GM10847 (cell line): ENCODE measurements around the gene CFAP300.

Experiments used
- POLR2A ChIP-seq: IDR thresholded peaks from 2 replicates; pipeline ENCODE4 v1.6.1; 2011; ENCODE audit not compliant: insufficient read length; ENCODE audit errors: extremely low read depth

CFAP300 gene

GRCh38 chr11:102047305-102047924 lies at the start of gene CFAP300:
Gene CFAP300 (plus strand): TSS chr11:102047437. CDS start chr11:102047471, 34 bp downstream.
- no peak for TF ChIP-seq POLR2A

GRCh38 chr11:102001657-102002338 lies 45.4 kb upstream of the CFAP300 start:
- TF ChIP-seq POLR2A: no peak

GRCh38 chr11:102004220-102004619 lies 43.0 kb upstream of the CFAP300 start:
- no peak for TF ChIP-seq POLR2A

- no peak for TF ChIP-seq POLR2A
Observed at GRCh38 chr11:102005306-102005705, 41.9 kb upstream of the CFAP300 start.

- no peak for TF ChIP-seq POLR2A
Observed at GRCh38 chr11:102006835-102007566, 40.2 kb upstream of the CFAP300 start.

- no peak for TF ChIP-seq POLR2A
Observed at GRCh38 chr11:102007567-102008437, 39.4 kb upstream of the CFAP300 start.

- TF ChIP-seq POLR2A: no peak
Observed at GRCh38 chr11:102010776-102011494, 36.3 kb upstream of the CFAP300 start.

- no peak for TF ChIP-seq POLR2A
Observed at GRCh38 chr11:102012946-102013345, 34.3 kb upstream of the CFAP300 start.

- no peak for TF ChIP-seq POLR2A
Observed at GRCh38 chr11:102014756-102015155, 32.5 kb upstream of the CFAP300 start.

- no peak for TF ChIP-seq POLR2A
Observed at GRCh38 chr11:102017026-102017425, 30.2 kb upstream of the CFAP300 start.

GRCh38 chr11:102026217-102026616 lies 21.0 kb upstream of the CFAP300 start:
- TF ChIP-seq POLR2A: no peak

- TF ChIP-seq POLR2A: no peak
Observed at GRCh38 chr11:102026959-102027358, 20.3 kb upstream of the CFAP300 start.

GRCh38 chr11:102036757-102037156 lies 10.5 kb upstream of the CFAP300 start:
- no peak for TF ChIP-seq POLR2A

GRCh38 chr11:102046841-102047240 lies 396 bp upstream of the CFAP300 start:
- no peak for TF ChIP-seq POLR2A

GRCh38 chr11:102050927-102051575 lies 3.8 kb downstream of the CFAP300 start:
- TF ChIP-seq POLR2A: no peak

GRCh38 chr11:102061276-102061675 lies 14.0 kb downstream of the CFAP300 start:
- TF ChIP-seq POLR2A: no peak
